Activated naive CD4-positive, alpha-beta T cell treated with anti-CD3 and anti-CD28 coated beads, Interleukin-2, amount 50 U/mL, for 16 hours (primary cell): Measurements from ENCODE around the gene CSF2.

Experiments
- DNase-seq: peaks from one replicate; pipeline ENCODE4 v3.0.0-alpha.2; 2020

CSF2 gene

GRCh38 chr5:132073231-132074013 lies at the start of gene CSF2:
TSS of gene CSF2 (plus strand) at chr5:132073789. CDS start at chr5:132073824, 35 bp downstream.
- no peak for DNase-seq

GRCh38 chr5:132024117-132024435 lies 49.5 kb upstream of the CSF2 start:
- DNase-seq, result no peak

- no peak for DNase-seq
These were observed 48.7 kb upstream of the CSF2 start for GRCh38 chr5:132024789-132025402.

- DNase-seq, result no peak
These were observed 48.1 kb upstream of the CSF2 start for GRCh38 chr5:132025403-132025971.

- DNase-seq, result no peak
These were observed 47.0 kb upstream of the CSF2 start for GRCh38 chr5:132026516-132027008.

- DNase-seq, result no peak
These were observed 46.6 kb upstream of the CSF2 start for GRCh38 chr5:132027027-132027426.

GRCh38 chr5:132029609-132030330 lies 43.8 kb upstream of the CSF2 start:
- DNase-seq, result no peak

- DNase-seq, result no peak
These were observed 43.0 kb upstream of the CSF2 start for GRCh38 chr5:132030610-132031009.

GRCh38 chr5:132032196-132032595 lies 41.4 kb upstream of the CSF2 start:
- DNase-seq, result no peak

- no peak for DNase-seq
These were observed 40.5 kb upstream of the CSF2 start for GRCh38 chr5:132033122-132033521.

GRCh38 chr5:132037353-132037752 lies 36.2 kb upstream of the CSF2 start:
- DNase-seq, result no peak

- no peak for DNase-seq
These were observed 29.4 kb upstream of the CSF2 start for GRCh38 chr5:132044207-132044606.

- no peak for DNase-seq
These were observed 26.7 kb upstream of the CSF2 start for GRCh38 chr5:132046880-132047299.

GRCh38 chr5:132049093-132049492 lies 24.5 kb upstream of the CSF2 start:
- DNase-seq, result no peak

- no peak for DNase-seq
These were observed 24.0 kb upstream of the CSF2 start for GRCh38 chr5:132049559-132049958.

- no peak for DNase-seq
These were observed 23.5 kb upstream of the CSF2 start for GRCh38 chr5:132050136-132050535.

GRCh38 chr5:132050661-132051552 lies 22.7 kb upstream of the CSF2 start:
- DNase-seq, result no peak

GRCh38 chr5:132052520-132052919 lies 21.1 kb upstream of the CSF2 start:
- no peak for DNase-seq

GRCh38 chr5:132053483-132053882 lies 20.1 kb upstream of the CSF2 start:
- DNase-seq, result no peak

- DNase-seq, result no peak
These were observed 19.4 kb upstream of the CSF2 start for GRCh38 chr5:132054031-132054696.

GRCh38 chr5:132054697-132055440 lies 18.7 kb upstream of the CSF2 start:
- no peak for DNase-seq
